GM18867 (cell line): Measurements from ENCODE around the gene MAOA.
"Not testable (repeated sequence)": the region's sequence is repeated elsewhere in the genome, so short reads cannot be mapped to it uniquely, and the experiment has no call there.

Experiments
- ATAC-seq: cut with Tn5 transposase; IDR thresholded peaks from one replicate; pipeline ENCODE4 v1.9.1; 2021; ENCODE audit warnings: mild to moderate bottlenecking, moderate library complexity; ENCODE audit not compliant: unreplicated experiment

Gene MAOA

GRCh38 chrX:43661521-43662240, 5.6 kb downstream of the MAOA start:
- no peak for ATAC-seq

- no peak for ATAC-seq
These were observed 7.1 kb downstream of the MAOA start for GRCh38 chrX:43663173-43663572.

GRCh38 chrX:43664258-43664657, 8.2 kb downstream of the MAOA start:
- ATAC-seq, result no peak

DNA sequence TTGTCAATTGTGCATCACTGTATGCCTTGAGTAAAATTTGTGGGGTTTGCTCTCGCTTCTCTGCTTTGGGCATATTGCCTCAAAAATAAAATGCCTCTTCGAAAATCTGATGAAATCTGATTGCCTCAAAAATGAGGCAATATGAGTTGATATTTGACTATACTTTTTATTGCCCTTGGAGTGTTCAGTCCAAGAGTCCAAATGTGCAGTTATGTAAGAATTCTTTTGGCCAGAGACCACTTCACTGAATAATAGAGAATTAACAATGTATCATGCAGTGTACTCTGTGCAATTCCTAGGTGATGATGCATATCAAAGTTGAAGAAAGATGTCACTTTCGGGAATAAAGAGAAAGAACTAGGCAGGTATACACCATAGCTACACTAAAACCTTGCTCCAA, 8.6 kb downstream of the MAOA start:
- no peak for ATAC-seq

GRCh38 chrX:43666311-43666912, 10.3 kb downstream of the MAOA start:
- ATAC-seq, result no peak

- ATAC-seq, result not testable (repeated sequence)
These were observed 20.0 kb downstream of the MAOA start for GRCh38 chrX:43675965-43676628.

DNA sequence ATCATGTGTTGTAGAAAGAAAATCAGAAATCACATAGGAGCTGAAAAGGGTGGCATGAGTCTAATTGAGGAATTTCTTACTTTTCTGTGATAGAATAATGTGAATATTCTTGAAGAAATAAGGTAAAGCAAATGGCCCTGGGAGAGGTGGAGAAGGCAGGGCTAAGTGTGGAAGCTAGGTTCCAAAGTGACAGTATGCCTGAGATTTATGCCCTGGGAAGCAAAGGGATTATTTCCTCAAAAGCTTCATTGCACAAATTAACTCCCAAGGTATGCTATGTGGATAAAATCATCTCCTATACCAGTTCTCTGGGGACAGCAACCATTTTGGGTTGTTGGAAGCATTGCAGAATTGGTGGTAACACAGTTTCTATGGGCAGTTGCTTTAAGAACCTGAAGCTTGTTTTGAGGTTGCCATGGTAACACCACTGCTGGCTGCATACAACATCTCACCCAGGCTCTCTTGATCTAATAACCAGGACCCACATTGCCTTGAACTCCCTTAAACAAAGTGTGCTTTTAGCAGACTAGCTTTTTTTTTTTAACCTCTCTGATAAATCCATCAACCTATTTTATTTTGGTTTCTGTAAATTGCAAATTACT, 21.0 kb downstream of the MAOA start:
- ATAC-seq, result no peak

DNA sequence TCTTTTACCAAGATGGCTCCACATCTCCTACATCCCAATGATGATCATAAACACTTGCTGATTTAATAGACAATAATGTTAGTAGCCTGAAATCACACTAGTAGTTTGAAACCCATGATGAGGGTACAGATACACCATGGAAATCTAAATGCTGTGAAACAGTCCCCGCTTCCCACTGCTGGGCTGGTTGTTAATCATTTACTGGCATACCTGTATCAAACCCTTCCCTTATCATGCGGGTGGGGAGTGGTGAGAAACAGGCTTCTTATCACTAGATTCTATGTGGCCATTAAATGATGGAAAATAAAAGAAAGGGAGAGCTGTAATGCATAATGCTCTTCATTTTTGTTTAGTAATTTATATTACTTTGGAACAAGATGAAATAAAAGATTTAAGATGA, 21.9 kb downstream of the MAOA start:
- ATAC-seq, result no peak

GRCh38 chrX:43679058-43679457, 23.0 kb downstream of the MAOA start:
- no peak for ATAC-seq

DNA sequence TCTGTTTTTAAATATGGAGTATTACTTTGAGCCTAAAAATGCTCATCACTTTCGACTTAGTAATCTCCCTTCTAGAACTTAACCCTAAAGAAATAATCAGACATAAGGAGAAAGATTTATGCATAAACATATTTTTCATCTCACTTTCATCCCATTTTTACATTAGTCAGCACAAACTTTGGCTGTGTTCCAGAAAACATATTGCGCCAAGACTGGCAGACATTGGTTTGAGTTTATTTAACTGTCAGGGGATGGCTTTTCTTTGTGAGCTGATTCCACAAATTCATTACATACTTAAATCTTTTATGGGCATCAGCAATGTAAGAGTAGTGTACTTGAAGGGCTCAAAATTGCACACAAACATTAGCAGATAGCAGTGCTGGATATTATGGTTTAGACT, 23.7 kb downstream of the MAOA start:
- no peak for ATAC-seq

GRCh38 chrX:43682726-43683125, 26.6 kb downstream of the MAOA start:
- no peak for ATAC-seq

- no peak for ATAC-seq
These were observed 29.1 kb downstream of the MAOA start for GRCh38 chrX:43685221-43685620.

DNA sequence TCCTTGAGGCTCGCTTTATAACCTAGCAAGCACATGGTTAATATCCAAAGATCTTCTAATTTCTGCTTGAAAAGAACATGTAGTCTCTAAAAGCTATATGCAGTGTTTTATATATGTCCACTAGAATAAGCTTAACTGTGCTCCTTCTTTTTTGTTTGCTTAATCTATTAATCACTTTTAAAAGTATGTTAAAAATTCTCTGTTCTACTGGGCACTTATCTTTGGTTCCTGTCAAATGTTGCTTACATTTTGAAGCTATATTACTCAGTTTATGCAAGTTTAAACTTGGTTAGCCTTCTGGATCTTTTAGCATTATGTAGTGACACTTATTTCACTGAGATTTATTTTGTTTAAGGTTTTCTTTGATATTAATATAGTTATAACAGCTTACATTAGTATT, 32.5 kb downstream of the MAOA start:
- no peak for ATAC-seq

DNA sequence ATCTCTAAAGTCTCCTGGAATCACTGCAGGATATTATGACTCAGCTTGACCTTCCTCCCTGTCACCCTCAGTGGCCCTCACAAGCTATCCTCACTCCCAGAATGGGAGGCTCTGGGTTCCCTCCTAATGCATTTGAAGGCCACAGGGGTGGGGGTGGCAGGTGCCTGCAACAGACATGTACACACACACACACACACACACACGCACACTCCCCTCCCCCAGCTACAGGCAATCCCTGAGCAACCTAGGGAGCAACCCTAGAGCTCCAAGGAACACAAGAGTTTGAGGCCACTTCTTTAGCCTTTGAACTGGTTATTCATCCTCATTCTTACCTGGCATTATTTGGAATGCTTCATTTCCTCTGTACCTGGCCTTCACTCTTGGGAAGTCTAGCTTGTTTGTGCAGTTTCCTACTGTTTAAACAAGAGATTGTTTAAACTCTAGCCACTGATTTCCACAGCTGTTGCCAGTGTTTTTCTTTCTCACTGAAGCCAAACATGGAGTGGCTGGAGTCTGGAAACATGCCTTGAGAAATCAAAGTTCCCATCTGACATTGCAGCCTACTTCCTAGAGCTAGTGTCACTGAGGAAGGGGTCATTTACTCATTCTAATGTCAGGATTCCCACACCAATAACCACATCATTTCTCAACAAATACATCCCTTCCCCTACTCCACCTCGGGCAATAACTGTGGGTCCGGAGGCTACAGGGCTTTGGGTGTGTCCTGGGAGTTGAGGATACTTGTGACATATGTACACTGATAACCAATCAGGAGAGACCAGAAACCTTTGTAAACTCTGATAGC, 37.7 kb downstream of the MAOA start:
- ATAC-seq, result no peak

GRCh38 chrX:43699475-43699874, 43.4 kb downstream of the MAOA start:
- no peak for ATAC-seq

GRCh38 chrX:43702079-43702524, 46.0 kb downstream of the MAOA start:
- no peak for ATAC-seq

GRCh38 chrX:43702660-43703059, 46.6 kb downstream of the MAOA start:
- ATAC-seq, result no peak

DNA sequence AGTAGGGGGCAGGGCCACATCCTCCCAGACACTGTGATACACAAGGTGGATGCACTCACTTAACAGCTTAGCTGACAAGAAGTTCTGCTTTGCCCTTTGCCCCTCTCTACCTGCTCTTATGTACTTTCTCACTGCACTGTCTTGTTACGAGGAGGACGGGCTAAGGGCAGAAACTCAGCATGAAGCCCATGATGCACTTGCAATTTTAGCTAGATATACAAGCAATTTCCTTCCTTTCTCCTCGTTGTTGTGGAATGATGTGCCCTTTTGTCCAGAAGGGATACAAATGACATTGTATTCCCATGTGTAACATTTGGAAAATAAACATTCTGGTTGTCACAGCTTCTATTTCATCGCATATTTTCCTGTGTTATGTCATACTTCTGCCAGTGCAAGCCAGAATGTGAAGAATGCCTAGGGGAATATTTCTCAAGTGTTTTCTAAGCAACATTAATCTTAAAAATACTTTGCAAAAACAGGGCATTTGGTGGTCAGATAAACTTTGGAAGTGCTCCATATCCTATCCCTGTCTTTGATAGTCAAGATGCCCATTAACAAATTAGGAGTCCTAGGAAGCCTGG, 47.2 kb downstream of the MAOA start:
- ATAC-seq, result no peak

DNA sequence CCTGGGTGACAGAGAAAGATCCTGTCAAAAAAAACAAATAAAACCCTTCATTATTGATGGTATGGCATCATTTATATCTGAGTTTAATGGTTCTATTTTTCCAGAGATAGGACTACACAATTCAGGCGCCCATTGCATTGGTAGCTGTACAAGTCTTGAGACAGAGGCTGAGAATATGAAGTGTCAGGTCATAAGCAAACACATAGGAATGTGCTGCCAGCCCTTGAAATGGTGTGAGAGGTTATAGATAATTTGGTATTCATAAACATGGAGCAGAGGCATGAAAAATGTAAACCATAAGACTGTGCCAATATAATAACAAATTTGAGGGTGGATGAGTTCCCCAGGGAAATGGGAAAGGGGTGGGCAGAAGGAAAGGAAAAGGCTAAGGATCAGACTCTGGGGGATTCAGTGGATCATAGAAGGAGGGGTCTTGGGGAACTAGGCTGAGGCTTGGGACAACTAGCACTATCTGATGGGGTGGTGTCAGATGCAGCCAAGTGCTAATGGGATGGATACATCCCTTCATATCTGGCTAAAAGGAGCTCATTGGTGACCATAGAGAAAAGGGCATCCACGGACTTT, 50.8 kb downstream of the MAOA start:
- ATAC-seq, result no peak

DNA sequence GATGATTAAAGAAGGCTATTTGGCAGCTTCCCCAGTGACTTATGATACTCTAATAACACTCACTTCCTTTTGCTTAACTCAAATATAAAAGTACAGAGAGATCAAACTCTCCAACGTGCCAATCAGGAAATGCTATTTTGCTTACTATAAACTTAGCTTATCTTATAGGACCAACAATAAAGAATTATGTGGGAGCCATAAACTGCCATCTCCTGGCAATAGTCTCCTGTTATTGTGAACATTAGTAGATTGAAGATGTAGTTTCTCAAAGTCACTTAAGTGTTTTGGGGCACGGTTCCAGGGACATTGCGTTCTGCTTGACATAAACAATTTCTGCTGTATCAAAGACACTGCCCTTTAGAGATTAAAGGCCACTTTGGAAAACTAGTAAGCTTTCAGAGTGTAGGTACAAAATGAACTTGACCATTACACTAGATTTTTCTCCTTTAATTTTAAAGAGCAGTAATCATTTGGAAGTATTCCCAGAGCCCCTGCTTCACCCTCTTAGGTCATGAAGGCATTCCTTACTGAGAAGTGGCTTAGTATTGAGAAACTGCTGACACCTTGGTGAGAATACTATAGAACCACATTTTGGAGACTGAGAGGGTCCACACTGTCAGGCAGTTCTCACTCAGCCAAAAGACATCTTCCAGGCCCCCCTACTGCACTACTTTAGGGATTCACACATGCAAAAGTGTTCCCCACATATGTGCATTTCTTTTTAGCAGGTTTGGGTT, 51.9 kb downstream of the MAOA start:
- ATAC-seq, result no peak
